ENCODE data around the gene SPRED2.
A peak's percentile ranks its signal among the peaks of the same experiment; 100 is the strongest.

Gene SPRED2

DNA sequence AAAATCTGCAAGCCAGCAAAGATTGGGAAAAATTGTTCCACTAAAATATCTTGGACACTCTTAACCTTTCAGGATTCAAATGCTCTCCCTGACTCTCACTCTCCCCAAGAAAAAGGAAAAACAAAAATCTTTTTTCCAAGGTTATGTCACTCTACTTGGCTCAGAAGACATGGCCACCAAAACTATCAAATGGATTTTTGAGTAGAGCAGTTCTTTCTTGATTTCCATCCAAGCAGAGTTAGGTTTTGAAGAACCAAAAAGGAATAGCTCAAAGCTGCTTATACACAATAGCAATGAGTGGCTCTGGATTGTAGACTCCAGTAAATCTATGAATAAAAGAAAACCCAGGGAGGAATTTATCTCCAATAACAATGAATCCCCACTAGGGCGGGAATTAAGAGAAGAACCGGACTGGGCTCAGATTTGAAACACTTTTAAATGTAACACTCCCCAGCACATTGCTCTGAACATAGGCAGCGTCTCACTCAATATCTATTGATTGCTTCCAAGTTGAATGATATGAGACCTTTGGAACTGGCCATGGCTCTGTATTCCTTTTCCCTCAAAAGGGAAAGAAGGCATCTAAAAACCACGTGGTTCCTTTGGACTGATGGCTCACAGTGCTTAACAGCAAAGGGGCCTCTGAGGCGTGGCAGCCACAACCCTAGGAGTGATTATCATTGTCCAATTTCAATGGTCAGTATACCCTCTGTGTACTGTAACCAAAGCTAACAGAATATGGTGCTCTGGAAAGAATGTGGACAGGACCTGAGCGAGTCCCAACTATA, 68.3 kb downstream of the SPRED2 start:
- Histone ChIP-seq H3K36me3 (ENCODE audit: control insufficient read depth, insufficient read depth, low read length) (no peaks in the 10 kb centered on the region), H3K27me3 (replicated peaks; ENCODE audit: control insufficient read depth, insufficient read depth, low read length) (no peaks in the 10 kb centered on the region; the same call in 1 of the 2 replicates), H3K4me3 (replicated peaks; ENCODE audit: low read depth, low read length) (no peak overlapping the region)
- TF ChIP-seq, protein P1, sequence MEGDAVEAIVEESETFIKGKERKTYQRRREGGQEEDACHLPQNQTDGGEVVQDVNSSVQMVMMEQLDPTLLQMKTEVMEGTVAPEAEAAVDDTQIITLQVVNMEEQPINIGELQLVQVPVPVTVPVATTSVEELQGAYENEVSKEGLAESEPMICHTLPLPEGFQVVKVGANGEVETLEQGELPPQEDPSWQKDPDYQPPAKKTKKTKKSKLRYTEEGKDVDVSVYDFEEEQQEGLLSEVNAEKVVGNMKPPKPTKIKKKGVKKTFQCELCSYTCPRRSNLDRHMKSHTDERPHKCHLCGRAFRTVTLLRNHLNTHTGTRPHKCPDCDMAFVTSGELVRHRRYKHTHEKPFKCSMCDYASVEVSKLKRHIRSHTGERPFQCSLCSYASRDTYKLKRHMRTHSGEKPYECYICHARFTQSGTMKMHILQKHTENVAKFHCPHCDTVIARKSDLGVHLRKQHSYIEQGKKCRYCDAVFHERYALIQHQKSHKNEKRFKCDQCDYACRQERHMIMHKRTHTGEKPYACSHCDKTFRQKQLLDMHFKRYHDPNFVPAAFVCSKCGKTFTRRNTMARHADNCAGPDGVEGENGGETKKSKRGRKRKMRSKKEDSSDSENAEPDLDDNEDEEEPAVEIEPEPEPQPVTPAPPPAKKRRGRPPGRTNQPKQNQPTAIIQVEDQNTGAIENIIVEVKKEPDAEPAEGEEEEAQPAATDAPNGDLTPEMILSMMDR (IDR thresholded peaks at IDR 0.05; ENCODE audit: insufficient read depth, low read length, poor library complexity, severe bottlenecking), result no peak
- no peak for DNase-seq (ENCODE audit: extremely low read depth, insufficient read length)

DNA sequence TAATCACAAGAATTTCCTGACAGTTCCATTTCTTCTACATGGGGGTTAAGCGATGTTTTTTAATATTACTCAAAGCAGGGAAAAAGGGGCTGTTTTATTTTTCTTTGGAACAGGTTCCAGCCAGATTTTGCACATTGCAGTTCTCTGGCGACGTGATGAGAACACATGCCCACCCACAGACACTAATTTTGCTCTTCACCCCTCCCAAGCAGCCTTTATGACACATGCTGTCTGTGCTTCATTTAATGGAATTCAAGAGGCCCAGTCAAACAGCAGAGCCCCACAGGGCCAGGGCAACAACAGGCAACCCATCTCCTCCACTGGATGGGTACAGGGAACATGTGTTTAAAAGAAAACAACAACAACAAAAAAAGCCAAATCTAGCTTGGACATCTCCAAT, 70.8 kb downstream of the SPRED2 start:
- Histone ChIP-seq H3K36me3 (ENCODE audit: control insufficient read depth, insufficient read depth, low read length) (no peaks in the 10 kb centered on the region), H3K4me3 (replicated peaks; ENCODE audit: low read depth, low read length) (no peak overlapping the region), H3K27me3 (replicated peaks; ENCODE audit: control insufficient read depth, insufficient read depth, low read length) (no peaks in the 10 kb centered on the region; the same call in 1 of the 2 replicates)
- TF ChIP-seq, protein P1 (IDR thresholded peaks at IDR 0.05; ENCODE audit: insufficient read depth, low read length, poor library complexity, severe bottlenecking), result no peak
- DNase-seq (ENCODE audit: extremely low read depth, insufficient read length), result no peak

DNA sequence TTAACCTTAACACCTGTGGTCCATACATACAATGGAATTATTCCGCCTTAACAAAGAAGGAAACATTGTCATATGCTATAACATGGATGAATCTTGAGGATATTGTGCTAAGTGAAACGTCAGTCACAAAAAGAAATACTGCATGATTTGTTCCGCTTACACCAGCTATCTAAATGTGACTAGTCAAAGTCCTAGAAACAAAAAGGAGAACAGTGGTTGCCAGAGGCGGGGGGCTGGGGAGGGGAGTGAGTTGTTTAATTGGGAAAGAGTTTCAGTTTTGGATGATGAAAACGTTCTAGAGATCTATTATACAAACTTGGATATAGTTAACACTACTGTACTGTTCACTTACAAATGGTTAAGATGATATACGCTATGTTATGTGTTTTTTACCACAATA, 72.0 kb downstream of the SPRED2 start:
- Histone ChIP-seq H3K27me3 (replicated peaks; ENCODE audit: control insufficient read depth, insufficient read depth, low read length) (no peaks in the 10 kb centered on the region; the same call in 1 of the 2 replicates), H3K36me3 (ENCODE audit: control insufficient read depth, insufficient read depth, low read length) (no peaks in the 10 kb centered on the region), H3K4me3 (replicated peaks; ENCODE audit: low read depth, low read length) (no peak overlapping the region)
- TF ChIP-seq, protein P1 (IDR thresholded peaks at IDR 0.05; ENCODE audit: insufficient read depth, low read length, poor library complexity, severe bottlenecking), result no peak
- no peak for DNase-seq (ENCODE audit: extremely low read depth, insufficient read length)

DNA sequence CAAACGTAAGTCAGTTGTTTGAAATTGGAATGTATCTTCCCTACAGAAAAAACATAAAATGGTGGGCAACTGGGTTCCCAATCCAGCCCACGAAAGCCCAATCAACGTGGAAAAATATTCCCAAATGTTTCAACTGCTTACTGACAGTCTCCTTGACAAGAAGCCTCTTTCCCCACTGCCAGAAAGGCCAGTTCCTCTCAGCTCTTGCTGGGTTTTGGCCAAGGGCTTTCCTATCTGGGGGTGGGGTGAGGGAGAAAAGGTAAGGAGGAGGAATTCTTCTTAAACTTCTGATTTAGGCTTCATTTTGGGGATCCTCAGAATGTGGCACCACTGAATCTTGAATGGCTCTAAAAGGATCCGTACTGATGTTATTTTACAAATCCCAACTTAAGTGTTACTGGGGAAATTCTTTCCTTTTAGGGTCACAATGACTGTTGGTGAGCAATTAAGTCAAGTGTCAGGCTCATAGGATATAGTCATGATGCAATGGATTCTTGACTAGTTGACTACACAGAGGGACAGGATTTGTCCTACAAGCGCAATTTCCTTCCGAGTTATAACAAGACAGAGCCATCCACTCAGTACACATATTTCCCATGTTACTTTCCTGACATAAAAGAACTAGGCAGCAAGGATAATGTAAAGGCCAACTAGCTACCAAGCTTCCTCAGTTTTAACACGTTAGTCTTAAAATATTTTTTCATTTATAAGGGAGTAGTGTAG, 73.6 kb downstream of the SPRED2 start:
- Histone ChIP-seq H3K36me3 (ENCODE audit: control insufficient read depth, insufficient read depth, low read length) (no peaks in the 10 kb centered on the region), H3K27me3 (replicated peaks; ENCODE audit: control insufficient read depth, insufficient read depth, low read length) (no peaks in the 10 kb centered on the region; the same call in 1 of the 2 replicates), H3K4me3 (replicated peaks; ENCODE audit: low read depth, low read length) (no peak overlapping the region)
- TF ChIP-seq, protein P1 (IDR thresholded peaks at IDR 0.05; ENCODE audit: insufficient read depth, low read length, poor library complexity, severe bottlenecking), result no peak
- no peak for DNase-seq (ENCODE audit: extremely low read depth, insufficient read length)

DNA sequence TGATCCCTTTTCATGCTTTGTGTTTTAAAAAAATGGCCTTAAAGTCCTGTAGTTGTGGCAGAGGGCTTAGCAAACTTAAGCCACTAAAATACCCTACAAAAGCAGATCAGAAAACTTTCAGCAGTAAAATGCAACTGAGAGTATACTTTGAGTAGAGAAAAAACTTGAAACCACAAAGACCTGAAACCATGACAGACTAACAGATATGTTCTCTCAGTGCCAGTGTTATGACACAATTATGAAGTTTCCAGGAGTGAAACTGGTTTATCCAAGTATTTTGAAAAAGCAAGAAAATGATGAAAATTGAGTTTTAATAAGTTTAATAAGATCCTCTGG, 74.5 kb downstream of the SPRED2 start:
- TF ChIP-seq, protein P1 (IDR thresholded peaks at IDR 0.05; ENCODE audit: insufficient read depth, low read length, poor library complexity, severe bottlenecking), result no peak
- Histone ChIP-seq H3K36me3 (ENCODE audit: control insufficient read depth, insufficient read depth, low read length) (no peaks in the 10 kb centered on the region), H3K27me3 (replicated peaks; ENCODE audit: control insufficient read depth, insufficient read depth, low read length) (no peaks in the 10 kb centered on the region; the same call in 1 of the 2 replicates), H3K4me3 (replicated peaks; ENCODE audit: low read depth, low read length) (no peak overlapping the region)
- DNase-seq (ENCODE audit: extremely low read depth, insufficient read length), result peak; percentile 69
